Stomach (tissue), 4 donors: ENCODE measurements around the gene PCDHGC3.

Source experiments
- CTCF ChIP-seq, 7 experiments: fragments of 450-650 bp in 4 of 7; fragments of 200-600 bp in 3 of 7; sonication (generic) in 3 of 7; IDR thresholded peaks; one replicate each; pipeline ENCODE4 v1.5.1; 2016 to 2019; ENCODE audit warnings: antibody characterized with exemption in 7 of 7, control low read depth in 2 of 7, mild to moderate bottlenecking in 1 of 7
- POLR2A ChIP-seq, 4 donors: fragments of 450-650 bp; IDR thresholded peaks; one replicate each; pipeline ENCODE4 v1.6.1; 2016; ENCODE audit warnings: antibody characterized with exemption in 4 of 4, control low read depth in 2 of 4, mild to moderate bottlenecking in 1 of 4, moderate library complexity in 1 of 4
- POLR2AphosphoS5 ChIP-seq, 3 donors: sonication (generic); formaldehyde crosslinking; IDR thresholded peaks; one replicate each; pipeline ENCODE4 v1.6.1; 2016; ENCODE audit warnings: antibody characterized with exemption in 3 of 3

GRCh38 chr5:141490271-141490670 lies 14.5 kb downstream of the PCDHGC3 start:
- TF ChIP-seq CTCF (IDR thresholded peaks at IDR 0.05) (no peak), POLR2A (IDR thresholded peaks at IDR 0.05) (no peak), POLR2AphosphoS5 (IDR thresholded peaks at IDR 0.05) (no peak)
